PC-9 (cell line): ENCODE results near the gene NUP62.

ENCODE experiments used
- EZH2 ChIP-seq: fragments of 200-600 bp; sonication (generic); IDR thresholded peaks from 2 replicates; pipeline ENCODE4 v1.8.0; 2017; ENCODE audit warnings: antibody characterized with exemption, low read depth
- TF ChIP-seq, protein P1 (sequence below): fragments of 200-600 bp; sonication (generic); conservative IDR thresholded peaks from 2 replicates; pipeline ENCODE4 v1.6.1; 2017; ENCODE audit warnings: mixed run types, antibody characterized with exemption, mild to moderate bottlenecking, moderate library complexity

DNA sequence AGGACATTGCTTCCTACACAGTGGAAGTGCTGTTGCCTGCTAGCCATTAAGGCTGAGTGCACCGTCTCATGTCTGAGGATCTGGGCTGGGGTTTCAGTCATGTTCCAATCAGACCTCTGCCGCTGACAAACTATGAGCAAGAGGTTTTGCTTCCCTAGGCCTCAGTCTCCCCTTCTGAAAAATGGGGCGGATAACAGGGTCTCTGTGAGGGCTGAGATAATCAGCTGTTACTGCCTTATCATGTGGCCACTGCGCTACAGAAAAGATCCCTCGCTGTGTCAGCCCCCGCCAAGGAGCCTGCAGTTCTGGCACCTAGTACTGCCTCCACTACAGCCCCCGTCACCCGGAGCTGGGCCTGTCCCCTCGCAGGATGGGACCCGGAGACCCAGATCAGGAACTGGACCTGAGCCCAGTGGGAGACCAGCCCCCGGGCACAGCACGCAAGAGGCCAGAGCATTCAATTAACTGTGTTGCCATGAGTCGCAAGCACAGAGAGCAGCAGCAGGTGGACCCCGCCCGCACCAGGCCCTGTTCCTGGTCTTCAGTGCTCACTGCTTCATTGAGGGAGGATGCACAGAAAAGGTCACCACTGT, 58.9 kb downstream of the NUP62 start:
- no peak for TF ChIP-seq EZH2
- TF ChIP-seq, protein P1, sequence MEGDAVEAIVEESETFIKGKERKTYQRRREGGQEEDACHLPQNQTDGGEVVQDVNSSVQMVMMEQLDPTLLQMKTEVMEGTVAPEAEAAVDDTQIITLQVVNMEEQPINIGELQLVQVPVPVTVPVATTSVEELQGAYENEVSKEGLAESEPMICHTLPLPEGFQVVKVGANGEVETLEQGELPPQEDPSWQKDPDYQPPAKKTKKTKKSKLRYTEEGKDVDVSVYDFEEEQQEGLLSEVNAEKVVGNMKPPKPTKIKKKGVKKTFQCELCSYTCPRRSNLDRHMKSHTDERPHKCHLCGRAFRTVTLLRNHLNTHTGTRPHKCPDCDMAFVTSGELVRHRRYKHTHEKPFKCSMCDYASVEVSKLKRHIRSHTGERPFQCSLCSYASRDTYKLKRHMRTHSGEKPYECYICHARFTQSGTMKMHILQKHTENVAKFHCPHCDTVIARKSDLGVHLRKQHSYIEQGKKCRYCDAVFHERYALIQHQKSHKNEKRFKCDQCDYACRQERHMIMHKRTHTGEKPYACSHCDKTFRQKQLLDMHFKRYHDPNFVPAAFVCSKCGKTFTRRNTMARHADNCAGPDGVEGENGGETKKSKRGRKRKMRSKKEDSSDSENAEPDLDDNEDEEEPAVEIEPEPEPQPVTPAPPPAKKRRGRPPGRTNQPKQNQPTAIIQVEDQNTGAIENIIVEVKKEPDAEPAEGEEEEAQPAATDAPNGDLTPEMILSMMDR = no peak
